IMR-90 (cell line): ENCODE results near the gene DCST2. TPM values are rescaled to one million over a fixed set of nuclear protein-coding genes. Genes with fewer than 3 reads are reported as not detected.

Source experiments
- ATAC-seq: fragments of 200-7000 bp; cut with Tn5 transposase; 2 replicates; pipeline ENCODE4 v1.9.1; 2020; ENCODE audit warnings: low read depth, mild to moderate bottlenecking, moderate library complexity
- BruUV-seq: library from RNA; stranded (reverse); fragments of 400-500 nt; replicated peaks from 2 replicates; lab custom pipeline; 2021; lab: Mats Ljungman, UMichigan
- CTCF ChIA-PET: fragments of 300-600 bp; formaldehyde crosslinking; extraction: SDS; loops from one replicate; lab custom pipeline; 2021; ENCODE audit warnings: antibody characterized with exemption; lab: Yijun Ruan, JAX
- POLR2A ChIA-PET: fragments of 300-600 bp; sonication (Branson Sonifier 250); formaldehyde crosslinking; loops from one replicate; lab custom pipeline; 2022; ENCODE audit warnings: antibody characterized with exemption; ENCODE audit not compliant: unreplicated experiment; lab: Charles Lee
- DNase-seq: peaks from one replicate; pipeline ENCODE4 v3.0.0; 2013
- H2AFZ ChIP-seq: replicated peaks from 2 replicates; pipeline ENCODE3; 2013; ENCODE audit warnings: low read length, mild to moderate bottlenecking; ENCODE audit not compliant: poor library complexity
- H2AK5ac ChIP-seq: 2 replicates; pipeline ENCODE4 v1.6.1; 2013; ENCODE audit warnings: low read depth, low read length, inconsistent platforms
- H2AK9ac ChIP-seq: replicated peaks from 2 replicates; pipeline ENCODE3; 2013; ENCODE audit warnings: mild to moderate bottlenecking, low read depth, low read length, moderate library complexity; ENCODE audit not compliant: poor library complexity
- H2BK120ac ChIP-seq: 2 replicates; pipeline ENCODE4 v1.6.1; 2013; ENCODE audit warnings: low read depth, low read length, inconsistent platforms
- H2BK15ac ChIP-seq: 3 replicates; pipeline ENCODE4 v1.6.1; 2013; ENCODE audit warnings: low read depth, low read length, inconsistent platforms
- H2BK20ac ChIP-seq: 2 replicates; pipeline ENCODE4 v1.6.1; 2013; ENCODE audit warnings: low read depth, mild to moderate bottlenecking, inconsistent platforms, low read length, moderate library complexity
- H2BK5ac ChIP-seq: 2 replicates; pipeline ENCODE4 v1.6.1; 2013; ENCODE audit warnings: mild to moderate bottlenecking, low read depth, low read length, inconsistent platforms; ENCODE audit not compliant: poor library complexity, severe bottlenecking
- H3K14ac ChIP-seq: replicated peaks from 2 replicates; pipeline ENCODE4 v1.6.1; 2013; ENCODE audit warnings: low read depth, low read length, inconsistent platforms
- H3K18ac ChIP-seq: 2 replicates; pipeline ENCODE4 v1.6.1; 2013; ENCODE audit warnings: low read depth, low read length, control low read depth
- H3K23ac ChIP-seq: 2 replicates; pipeline ENCODE4 v1.6.1; 2013; ENCODE audit warnings: low read depth, low read length, inconsistent platforms
- H3K27ac ChIP-seq: 2 replicates; pipeline ENCODE4 v1.5.1; 2013; ENCODE audit warnings: mild to moderate bottlenecking, control low read depth, low read length; ENCODE audit not compliant: insufficient read depth
- H3K27me3 ChIP-seq: 2 replicates; pipeline ENCODE4 v1.6.1; 2013; ENCODE audit warnings: low read length; ENCODE audit not compliant: control insufficient read depth, insufficient read depth
- H3K36me3 ChIP-seq: 2 replicates; pipeline ENCODE4 v1.6.1; 2013; ENCODE audit warnings: low read length, mixed read lengths; ENCODE audit not compliant: control insufficient read depth, insufficient read depth
- H3K4ac ChIP-seq: 2 replicates; pipeline ENCODE4 v1.6.1; 2013; ENCODE audit warnings: low read depth, low read length, inconsistent platforms
- H3K4me1 ChIP-seq: 2 replicates; pipeline ENCODE4 v1.6.1; 2013; ENCODE audit warnings: low read length, mixed read lengths; ENCODE audit not compliant: control insufficient read depth, insufficient read depth
- H3K4me2 ChIP-seq: 2 replicates; pipeline ENCODE4 v1.6.1; 2013; ENCODE audit warnings: low read depth, mild to moderate bottlenecking, control low read depth, low read length, moderate library complexity
- H3K4me3 ChIP-seq: 2 replicates; pipeline ENCODE4 v1.5.1; 2013; ENCODE audit warnings: low read depth, mild to moderate bottlenecking, control low read depth, low read length, moderate library complexity; ENCODE audit not compliant: insufficient read depth
- H3K56ac ChIP-seq: 2 replicates; pipeline ENCODE4 v1.6.1; 2013; ENCODE audit warnings: low read length, inconsistent platforms; ENCODE audit not compliant: insufficient read depth; ENCODE audit errors: extremely low read depth
- H3K79me1 ChIP-seq, 2 experiments: 2 replicates each; pipeline ENCODE4 v1.6.1; 2013; ENCODE audit warnings: low read length in 2 of 2, inconsistent platforms in 1 of 2, low read depth in 1 of 2
- H3K9ac ChIP-seq: 2 replicates; pipeline ENCODE4 v1.6.1; 2013; ENCODE audit warnings: low read depth, low read length, control low read depth
- H3K9me1 ChIP-seq: 2 replicates; pipeline ENCODE4 v1.6.1; 2013; ENCODE audit warnings: low read length, inconsistent platforms; ENCODE audit not compliant: insufficient read depth
- H3K9me3 ChIP-seq: 2 replicates; pipeline ENCODE4 v1.6.1; 2013; ENCODE audit warnings: low read length; ENCODE audit not compliant: control insufficient read depth, insufficient read depth
- H4K20me1 ChIP-seq: 2 replicates; pipeline ENCODE4 v1.6.1; 2013; ENCODE audit warnings: low read length, inconsistent platforms; ENCODE audit not compliant: insufficient read depth
- H4K5ac ChIP-seq: 2 replicates; pipeline ENCODE4 v1.6.1; 2013; ENCODE audit warnings: mild to moderate bottlenecking, low read depth, low read length, control low read depth
- H4K8ac ChIP-seq, 2 experiments: 2 replicates each; pipeline ENCODE4 v1.6.1; 2013; ENCODE audit warnings: low read depth in 2 of 2, low read length in 2 of 2, control low read depth in 1 of 2, inconsistent platforms in 1 of 2
- H4K91ac ChIP-seq: 2 replicates; pipeline ENCODE4 v1.6.1; 2013; ENCODE audit warnings: low read depth, low read length, inconsistent platforms; ENCODE audit not compliant: insufficient read depth
- BHLHE40 ChIP-seq: fragments of 150-350 bp; IDR thresholded peaks from 2 replicates; pipeline ENCODE4 v1.6.1; 2016; ENCODE audit warnings: mild to moderate bottlenecking, low read depth, low read length
- CEBPB ChIP-seq: IDR thresholded peaks from 2 replicates; pipeline ENCODE4 v1.6.1; 2012; ENCODE audit warnings: low read depth, low read length, improper control_type of control experiment
- CHD1 ChIP-seq: IDR thresholded peaks from 2 replicates; pipeline ENCODE4 v1.6.1; 2012; ENCODE audit warnings: low read depth, low read length, improper control_type of control experiment
- ELK1 ChIP-seq: fragments of 150-350 bp; IDR thresholded peaks from 2 replicates; pipeline ENCODE4 v1.6.1; 2016; ENCODE audit warnings: low read depth, mild to moderate bottlenecking, low read length, moderate library complexity, borderline replicate concordance
- FOS ChIP-seq: fragments of 150-350 bp; IDR thresholded peaks from 2 replicates; pipeline ENCODE4 v1.6.1; 2016; ENCODE audit warnings: low read depth, low read length
- MAFK ChIP-seq: IDR thresholded peaks from 2 replicates; pipeline ENCODE4 v1.6.1; 2012; ENCODE audit warnings: low read depth, low read length, improper control_type of control experiment
- MAZ ChIP-seq: IDR thresholded peaks from 2 replicates; pipeline ENCODE4 v1.6.1; 2012; ENCODE audit warnings: low read depth, mild to moderate bottlenecking, low read length, improper control_type of control experiment, moderate library complexity, borderline replicate concordance
- MXI1 ChIP-seq: IDR thresholded peaks from 2 replicates; pipeline ENCODE4 v1.6.1; 2012; ENCODE audit warnings: low read depth, mild to moderate bottlenecking, low read length, moderate library complexity, borderline replicate concordance
- NFE2L2 ChIP-seq: fragments of 150-350 bp; IDR thresholded peaks from 2 replicates; pipeline ENCODE4 v1.6.1; 2016; ENCODE audit warnings: low read depth, mild to moderate bottlenecking, low read length
- POLR2A ChIP-seq: IDR thresholded peaks from 2 replicates; pipeline ENCODE4 v1.6.1; 2012; ENCODE audit warnings: mild to moderate bottlenecking, low read depth, low read length
- RAD21 ChIP-seq: IDR thresholded peaks from 2 replicates; pipeline ENCODE4 v1.6.1; 2012; ENCODE audit warnings: low read length, improper control_type of control experiment
- RCOR1 ChIP-seq: IDR thresholded peaks from 2 replicates; pipeline ENCODE4 v1.6.1; 2012; ENCODE audit warnings: mild to moderate bottlenecking, low read length, improper control_type of control experiment; ENCODE audit not compliant: insufficient replicate concordance
- RFX5 ChIP-seq: IDR thresholded peaks from 2 replicates; pipeline ENCODE4 v1.8.0; 2012; ENCODE audit warnings: low read depth, mild to moderate bottlenecking, low read length, moderate library complexity
- USF2 ChIP-seq: fragments of 150-350 bp; IDR thresholded peaks from 2 replicates; pipeline ENCODE4 v1.6.1; 2017; ENCODE audit warnings: mild to moderate bottlenecking, antibody characterized with exemption, low read length, low read depth
- WGBS, 2 experiments: methylation state at CpG; one replicate each; pipeline versions ENCODE4 v1.1.5 to v1.1.7; 2013; ENCODE audit warnings: missing lambda C conversion rate in 2 of 2; ENCODE audit not compliant: insufficient read length in 1 of 2; ENCODE audit errors: extremely low coverage in 2 of 2; 5-methylcytosine and 5-hydroxymethylcytosine counted together
- dilution Hi-C: fragments of 300-500 bp; cut with HindIII; formaldehyde crosslinking; loops from one replicate; pipeline ENCODE4 v1.14.3; 2018; ENCODE audit warnings: low sequenced_read_pairs; ENCODE audit not compliant: unreplicated experiment
- in situ Hi-C: fragments of 300-500 bp; cut with MboI; formaldehyde crosslinking; loops from 3 replicates; pipeline ENCODE4 v1.14.3; 2019; ENCODE audit warnings: low sequenced_read_pairs, inconsistent platforms, mixed read lengths
- intact Hi-C: fragments of 100-400 bp; cut with micrococcal nuclease; formaldehyde crosslinking; loops from 2 replicates; pipeline ENCODE4 v1.10.0; 2022
- polyA plus RNA-seq, 3 experiments: library from polyadenylated mRNA; depleted of rRNA; stranded (reverse); fragments of >200 nt; gene quantifications; 2 replicates each; pipeline ENCODE4 v1.2.3, GENCODE V29; 2012; ENCODE audit warnings: low replicate concordance in 1 of 3
- total RNA-seq: library from RNA; depleted of rRNA; stranded (reverse); fragments of >200 nt; gene quantifications from 2 replicates; pipeline ENCODE4 v1.2.3, GENCODE V29; 2012

The DCST2 gene
- total and polyA plus RNA-seq, 2 of the 4 experiments (the other 2 are of a cell fraction): 0.14 TPM; not detected in 1

- TF ChIP-seq RFX5: no peak
These were observed 982 bp upstream of the DCST2 start (continued) for GRCh38 chr1:155034318-155035208.

GRCh38 chr1:155032886-155033285 lies 695 bp downstream of the DCST2 start:
- no TSS peak for BruUV-seq
- Histone ChIP-seq H3K18ac (no peak overlapping the region), H2AK9ac (no peak overlapping the region), H2BK120ac (no peak overlapping the region), H3K56ac (no peak overlapping the region), H3K27me3 (peaks cover 41% of the 10 kb centered on the region), H3K9me1 (no peaks in the 10 kb centered on the region), H3K9me3 (no peaks in the 10 kb centered on the region), H4K5ac (no peak overlapping the region), H3K14ac (no peak overlapping the region), H4K91ac (no peak overlapping the region), H2BK15ac (no peak overlapping the region), H4K8ac (no peak overlapping the region), H3K4me3 (no peak overlapping the region), H3K4me2 (no peak overlapping the region), H3K4ac (no peak overlapping the region), H2BK5ac (no peak overlapping the region), H2BK20ac (no peak overlapping the region), H2AFZ (no peak overlapping the region), H3K79me1 (no peaks in the 10 kb centered on the region), H3K4me1 (no peaks in the 10 kb centered on the region), H3K36me3 (no peaks in the 10 kb centered on the region), H4K20me1 (no peaks in the 10 kb centered on the region; the same call in 1 of the 2 replicates), H2AK5ac (no peak overlapping the region), H3K23ac (no peak overlapping the region), H3K27ac (no peak overlapping the region), H3K9ac (no peak overlapping the region)
- ATAC-seq: no peak
- no peak for DNase-seq
- dilution Hi-C loops: no loop called here
- in situ Hi-C loops: no loop called here
- ChIA-PET CTCF (no interaction called here), POLR2A (no interaction called here)
- 33% methylated on average over 1 of the region's 12 CpGs; no CpG with 5 or more reads in 1 of the 2 experiments for WGBS, 2 experiments
- intact Hi-C loops: no loop called here
- TF ChIP-seq ELK1 (no peak), RFX5 (no peak), RAD21 (no peak), FOS (no peak), MAFK (no peak), RCOR1 (no peak), USF2 (no peak), BHLHE40 (no peak), POLR2A (no peak), CHD1 (no peak), MAZ (no peak), CEBPB (no peak), NFE2L2 (no peak), MXI1 (no peak)
